Liver (tissue), 9 donors: ENCODE measurements around the gene DENND4A. TPM values are rescaled to one million over a fixed set of nuclear protein-coding genes. Genes with fewer than 3 reads are reported as not detected.

ENCODE experiments used
- DNase-seq: peaks from one replicate; pipeline ENCODE4 v3.0.0-alpha.2; 2017; ENCODE audit warnings: low spot score
- H3K27ac ChIP-seq, 2 donors: one replicate each; pipeline ENCODE4 v1.7.0; 2013; ENCODE audit warnings: inconsistent platforms in 2 of 2, low read length in 2 of 2, control low read depth in 1 of 2, low read depth in 1 of 2, mild to moderate bottlenecking in 1 of 2
- H3K27me3 ChIP-seq, 4 donors: one replicate each; pipeline versions ENCODE4 v1.6.1 to v1.7.0; 2013; ENCODE audit warnings: low read length in 3 of 4, inconsistent platforms in 1 of 4, mild to moderate bottlenecking in 1 of 4, moderate library complexity in 1 of 4; ENCODE audit not compliant: control insufficient read depth in 4 of 4, insufficient read depth in 4 of 4
- H3K36me3 ChIP-seq, 4 donors: one replicate each; pipeline versions ENCODE4 v1.6.1 to v1.7.0; 2013; ENCODE audit warnings: low read length in 3 of 4, mild to moderate bottlenecking in 3 of 4, low read depth in 1 of 4, moderate library complexity in 1 of 4; ENCODE audit not compliant: control insufficient read depth in 4 of 4, insufficient read depth in 3 of 4
- H3K4me1 ChIP-seq, 4 donors: one replicate each; pipeline versions ENCODE4 v1.6.1 to v1.7.0; 2013; ENCODE audit warnings: low read length in 3 of 4, mild to moderate bottlenecking in 3 of 4, moderate library complexity in 1 of 4; ENCODE audit not compliant: control insufficient read depth in 4 of 4, insufficient read depth in 4 of 4
- H3K4me3 ChIP-seq, 3 donors: one replicate each; pipeline versions ENCODE4 v1.6.1 to v1.7.0; 2013; ENCODE audit warnings: low read length in 3 of 3, control low read depth in 1 of 3, low read depth in 1 of 3, mild to moderate bottlenecking in 1 of 3
- H3K9ac ChIP-seq, 2 donors: one replicate each; pipeline ENCODE4 v1.7.0; 2013; ENCODE audit warnings: low read length in 2 of 2, mild to moderate bottlenecking in 2 of 2, moderate library complexity in 2 of 2, control low read depth in 1 of 2, low read depth in 1 of 2
- H3K9me3 ChIP-seq, 4 donors: one replicate each; pipeline versions ENCODE4 v1.6.1 to v1.7.0; 2013; ENCODE audit warnings: low read length in 3 of 4; ENCODE audit not compliant: control insufficient read depth in 4 of 4
- FOXA1 ChIP-seq: IDR thresholded peaks from 2 replicates; pipeline ENCODE4 v1.6.1; 2016; ENCODE audit warnings: antibody characterized with exemption
- FOXA2 ChIP-seq: IDR thresholded peaks from 2 replicates; pipeline ENCODE4 v1.6.1; 2016; ENCODE audit warnings: antibody characterized with exemption
- GABPA ChIP-seq, 2 donors: IDR thresholded peaks in 1 of 2; conservative IDR thresholded peaks in 1 of 2; 2 replicates each; pipeline ENCODE4 v1.6.1; 2016; ENCODE audit warnings: antibody characterized with exemption in 2 of 2, mild to moderate bottlenecking in 1 of 2, moderate library complexity in 1 of 2
- HNF4G ChIP-seq: IDR thresholded peaks from 2 replicates; pipeline ENCODE4 v1.6.1; 2016; ENCODE audit warnings: antibody characterized with exemption
- JUND ChIP-seq, 2 donors: IDR thresholded peaks; 2 replicates each; pipeline ENCODE4 v1.6.1; 2016; ENCODE audit warnings: antibody characterized with exemption in 2 of 2
- NR2F2 ChIP-seq: IDR thresholded peaks from 2 replicates; pipeline ENCODE4 v1.6.1; 2016; ENCODE audit warnings: antibody characterized with exemption
- RAD21 ChIP-seq, 2 donors: IDR thresholded peaks; 2 replicates each; pipeline ENCODE4 v1.6.1; 2016; ENCODE audit warnings: antibody characterized with exemption in 2 of 2, mild to moderate bottlenecking in 2 of 2
- RXRA ChIP-seq, 2 donors: IDR thresholded peaks; 2 replicates each; pipeline ENCODE4 v1.6.1; 2017 to 2018; ENCODE audit warnings: antibody characterized with exemption in 2 of 2, mild to moderate bottlenecking in 1 of 2
- SP1 ChIP-seq: IDR thresholded peaks from 2 replicates; pipeline ENCODE4 v1.6.1; 2018; ENCODE audit warnings: antibody characterized with exemption, mild to moderate bottlenecking
- TAF1 ChIP-seq: conservative IDR thresholded peaks from 2 replicates; pipeline ENCODE4 v1.6.1; 2016; ENCODE audit warnings: antibody characterized with exemption, mild to moderate bottlenecking
- YY1 ChIP-seq: IDR thresholded peaks from 2 replicates; pipeline ENCODE4 v1.6.1; 2016; ENCODE audit warnings: antibody characterized with exemption, mild to moderate bottlenecking
- WGBS: extraction: QIAGEN DNeasy Blood & Tissue Kit; methylation state at CpG from one replicate; pipeline ENCODE4 v1.1.7; 2013; 5-methylcytosine and 5-hydroxymethylcytosine counted together
- polyA plus RNA-seq, 2 donors: library from polyadenylated mRNA; stranded (reverse) in 1 of 2; unstranded in 1 of 2; fragments of 200-250 nt in 1 of 2; fragments of >200 nt in 1 of 2; fragmentation: Nextera tagmentation in 1 of 2; extraction: Ambion mirVana in 1 of 2; gene quantifications; one replicate each; pipeline versions ENCODE4 v1.2.1 to v1.2.3, GENCODE V29; 2013 to 2015
- total RNA-seq, 2 donors: library from RNA; depleted of rRNA; stranded (reverse); fragments of >200 nt; gene quantifications; one replicate each; pipeline ENCODE4 v1.2.3, GENCODE V29; 2014
- TF ChIP-seq, protein P1 (sequence below): IDR thresholded peaks from 2 replicates; pipeline ENCODE4 v1.6.1; 2016; ENCODE audit warnings: antibody characterized with exemption
- TF ChIP-seq, protein P2 (sequence below): fragments of 150-350 bp; IDR thresholded peaks from 2 replicates; pipeline ENCODE4 v1.5.1; 2017; ENCODE audit warnings: improper control_type of control experiment, low read depth, low read length; ENCODE audit not compliant: missing input control
- TF ChIP-seq, protein P3 (sequence below): IDR thresholded peaks from 2 replicates; pipeline ENCODE4 v1.6.1; 2016; ENCODE audit warnings: antibody characterized with exemption
- donor health status: healthy.
- donor health status: healthy.
- donor health status: healthy.
- donor health status: healthy.
- donor health status: healthy.

Gene DENND4A
- total and polyA plus RNA-seq, 4 donors = 5.2 to 75.5 (median 23.9) TPM

DNA sequence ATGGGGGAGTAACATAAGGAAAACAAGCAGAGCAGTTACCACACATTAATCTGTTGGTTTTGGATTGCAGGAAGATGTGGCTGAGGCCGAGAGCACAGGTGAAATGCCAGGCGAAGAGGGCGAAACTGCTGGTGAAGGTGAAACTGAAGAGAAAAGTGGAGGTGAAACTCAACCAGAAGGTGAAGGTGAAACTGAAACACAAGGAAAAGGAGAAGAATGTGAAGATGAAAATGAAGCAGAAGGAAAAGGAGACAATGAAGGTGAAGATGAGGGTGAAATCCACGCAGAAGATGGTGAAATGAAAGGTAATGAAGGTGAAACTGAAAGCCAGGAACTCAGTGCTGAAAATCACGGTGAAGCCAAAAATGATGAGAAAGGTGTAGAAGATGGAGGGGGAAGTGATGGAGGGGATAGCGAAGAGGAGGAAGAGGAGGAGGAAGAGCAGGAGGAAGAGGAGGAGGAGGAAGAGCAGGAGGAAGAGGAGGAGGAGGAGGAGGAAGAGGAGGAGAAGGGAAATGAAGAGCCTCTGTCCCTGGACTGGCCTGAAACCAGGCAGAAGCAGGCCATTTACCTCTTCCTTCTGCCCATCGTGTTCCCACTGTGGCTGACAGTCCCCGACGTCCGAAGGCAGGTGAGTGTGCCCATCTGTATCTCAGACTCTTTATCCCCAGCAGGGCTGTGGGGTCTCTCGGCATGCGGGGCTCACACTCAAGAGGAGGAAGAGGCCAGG is 141.6 kb downstream of the DENND4A start:
- no peak for DNase-seq
- Histone ChIP-seq H3K4me1 (no peaks in the 10 kb centered on the region), H3K9me3 (no peaks in the 10 kb centered on the region), H3K36me3 (peaks cover 2 to 25% (median 9%) of the 10 kb centered on the region in 4 donors), H3K27me3 (no peaks in the 10 kb centered on the region), H3K4me3 (no peak overlapping the region), H3K9ac (no peak overlapping the region), H3K27ac (no peak overlapping the region)
- 95% methylated on average over 12 of the region's 12 CpGs for WGBS
- TF ChIP-seq SP1 (no peak), FOXA2 (no peak), NR2F2 (no peak), RXRA (IDR thresholded peaks at IDR 0.05) (no peak), GABPA (IDR thresholded peaks at IDR 0.05 in 1 of 2, conservative IDR thresholded peaks at IDR 0.05 in 1 of 2) (no peak)
- TF ChIP-seq, protein P1, sequence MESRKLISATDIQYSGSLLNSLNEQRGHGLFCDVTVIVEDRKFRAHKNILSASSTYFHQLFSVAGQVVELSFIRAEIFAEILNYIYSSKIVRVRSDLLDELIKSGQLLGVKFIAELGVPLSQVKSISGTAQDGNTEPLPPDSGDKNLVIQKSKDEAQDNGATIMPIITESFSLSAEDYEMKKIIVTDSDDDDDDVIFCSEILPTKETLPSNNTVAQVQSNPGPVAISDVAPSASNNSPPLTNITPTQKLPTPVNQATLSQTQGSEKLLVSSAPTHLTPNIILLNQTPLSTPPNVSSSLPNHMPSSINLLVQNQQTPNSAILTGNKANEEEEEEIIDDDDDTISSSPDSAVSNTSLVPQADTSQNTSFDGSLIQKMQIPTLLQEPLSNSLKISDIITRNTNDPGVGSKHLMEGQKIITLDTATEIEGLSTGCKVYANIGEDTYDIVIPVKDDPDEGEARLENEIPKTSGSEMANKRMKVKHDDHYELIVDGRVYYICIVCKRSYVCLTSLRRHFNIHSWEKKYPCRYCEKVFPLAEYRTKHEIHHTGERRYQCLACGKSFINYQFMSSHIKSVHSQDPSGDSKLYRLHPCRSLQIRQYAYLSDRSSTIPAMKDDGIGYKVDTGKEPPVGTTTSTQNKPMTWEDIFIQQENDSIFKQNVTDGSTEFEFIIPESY = no peak
- TF ChIP-seq, protein P2, sequence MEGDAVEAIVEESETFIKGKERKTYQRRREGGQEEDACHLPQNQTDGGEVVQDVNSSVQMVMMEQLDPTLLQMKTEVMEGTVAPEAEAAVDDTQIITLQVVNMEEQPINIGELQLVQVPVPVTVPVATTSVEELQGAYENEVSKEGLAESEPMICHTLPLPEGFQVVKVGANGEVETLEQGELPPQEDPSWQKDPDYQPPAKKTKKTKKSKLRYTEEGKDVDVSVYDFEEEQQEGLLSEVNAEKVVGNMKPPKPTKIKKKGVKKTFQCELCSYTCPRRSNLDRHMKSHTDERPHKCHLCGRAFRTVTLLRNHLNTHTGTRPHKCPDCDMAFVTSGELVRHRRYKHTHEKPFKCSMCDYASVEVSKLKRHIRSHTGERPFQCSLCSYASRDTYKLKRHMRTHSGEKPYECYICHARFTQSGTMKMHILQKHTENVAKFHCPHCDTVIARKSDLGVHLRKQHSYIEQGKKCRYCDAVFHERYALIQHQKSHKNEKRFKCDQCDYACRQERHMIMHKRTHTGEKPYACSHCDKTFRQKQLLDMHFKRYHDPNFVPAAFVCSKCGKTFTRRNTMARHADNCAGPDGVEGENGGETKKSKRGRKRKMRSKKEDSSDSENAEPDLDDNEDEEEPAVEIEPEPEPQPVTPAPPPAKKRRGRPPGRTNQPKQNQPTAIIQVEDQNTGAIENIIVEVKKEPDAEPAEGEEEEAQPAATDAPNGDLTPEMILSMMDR = no peak
- TF ChIP-seq, protein P3, sequence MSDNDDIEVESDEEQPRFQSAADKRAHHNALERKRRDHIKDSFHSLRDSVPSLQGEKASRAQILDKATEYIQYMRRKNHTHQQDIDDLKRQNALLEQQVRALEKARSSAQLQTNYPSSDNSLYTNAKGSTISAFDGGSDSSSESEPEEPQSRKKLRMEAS = no peak

DNA sequence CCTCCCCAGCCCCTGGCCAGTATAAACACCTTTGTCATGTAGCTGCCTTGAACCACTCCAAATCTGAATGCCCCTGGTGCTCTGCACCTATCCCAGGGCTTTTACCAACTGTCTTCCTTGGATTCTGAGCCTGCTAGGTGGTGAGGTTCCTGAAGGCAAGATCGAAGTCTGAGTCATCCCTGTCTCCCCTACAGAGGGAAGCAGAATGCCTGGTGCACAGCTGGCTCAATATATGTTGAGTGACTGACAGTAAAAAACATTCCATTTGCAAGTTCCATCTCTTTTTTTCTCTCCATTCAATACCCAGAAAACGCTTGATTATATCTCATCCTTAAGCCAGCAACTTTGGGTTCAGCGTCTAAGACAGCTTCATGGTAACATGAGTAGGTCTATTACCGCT is 145.6 kb downstream of the DENND4A start:
- H3K4me3 ChIP-seq = no peak overlapping the region
- no peak overlapping the region for H3K9ac ChIP-seq
- WGBS = 96% methylated on average over 4 of the region's 4 CpGs
- H3K36me3 ChIP-seq = peaks cover 0 to 9% (median 2%) of the 10 kb centered on the region in 4 donors
- no peaks in the 10 kb centered on the region for H3K27me3 ChIP-seq
- no peak overlapping the region for H3K27ac ChIP-seq
- no peak for TF ChIP-seq YY1
- TF ChIP-seq HNF4G = no peak
- no peak for TF ChIP-seq TAF1
- TF ChIP-seq JUND (IDR thresholded peaks at IDR 0.05) = no peak
- TF ChIP-seq RAD21 (IDR thresholded peaks at IDR 0.05) = no peak
- TF ChIP-seq FOXA1 = no peak
- TF ChIP-seq, protein P2 = no peak
- TF ChIP-seq SP1 = no peak
- no peak for TF ChIP-seq RXRA (IDR thresholded peaks at IDR 0.05)
- no peaks in the 10 kb centered on the region for H3K9me3 ChIP-seq
- no peaks in the 10 kb centered on the region for H3K4me1 ChIP-seq
- DNase-seq = no peak
